Liver (tissue), 3 donors: ENCODE measurements around the gene BCL2.

Source experiments
- EGR1 ChIP-seq, 2 donors: IDR thresholded peaks; 2 replicates each; pipeline ENCODE4 v1.6.1; 2016 to 2018; ENCODE audit warnings: antibody characterized with exemption in 2 of 2, low read depth in 2 of 2
- GABPA ChIP-seq, 2 donors: IDR thresholded peaks in 1 of 2; conservative IDR thresholded peaks in 1 of 2; 2 replicates each; pipeline ENCODE4 v1.6.1; 2016; ENCODE audit warnings: antibody characterized with exemption in 2 of 2, mild to moderate bottlenecking in 1 of 2, moderate library complexity in 1 of 2
- JUND ChIP-seq, 2 donors: IDR thresholded peaks; 2 replicates each; pipeline ENCODE4 v1.6.1; 2016; ENCODE audit warnings: antibody characterized with exemption in 2 of 2
- RAD21 ChIP-seq, 2 donors: IDR thresholded peaks; 2 replicates each; pipeline ENCODE4 v1.6.1; 2016; ENCODE audit warnings: antibody characterized with exemption in 2 of 2, mild to moderate bottlenecking in 2 of 2
- REST ChIP-seq: IDR thresholded peaks from 2 replicates; pipeline ENCODE4 v1.6.1; 2016; ENCODE audit warnings: antibody characterized with exemption, mild to moderate bottlenecking
- RXRA ChIP-seq, 2 donors: IDR thresholded peaks; 2 replicates each; pipeline ENCODE4 v1.6.1; 2017 to 2018; ENCODE audit warnings: antibody characterized with exemption in 2 of 2, mild to moderate bottlenecking in 1 of 2
- SP1 ChIP-seq: IDR thresholded peaks from 2 replicates; pipeline ENCODE4 v1.6.1; 2018; ENCODE audit warnings: antibody characterized with exemption, mild to moderate bottlenecking
- TAF1 ChIP-seq: conservative IDR thresholded peaks from 2 replicates; pipeline ENCODE4 v1.6.1; 2016; ENCODE audit warnings: antibody characterized with exemption, mild to moderate bottlenecking
- YY1 ChIP-seq: IDR thresholded peaks from 2 replicates; pipeline ENCODE4 v1.6.1; 2016; ENCODE audit warnings: antibody characterized with exemption, mild to moderate bottlenecking
- TF ChIP-seq, protein P1 (sequence below): fragments of 150-350 bp; IDR thresholded peaks from 2 replicates; pipeline ENCODE4 v1.5.1; 2017; ENCODE audit warnings: improper control_type of control experiment, low read depth, low read length; ENCODE audit not compliant: missing input control
- TF ChIP-seq, protein P2 (sequence below): IDR thresholded peaks from 2 replicates; pipeline ENCODE4 v1.6.1; 2016; ENCODE audit warnings: antibody characterized with exemption
- TF ChIP-seq, protein P3 (sequence below): IDR thresholded peaks from 2 replicates; pipeline ENCODE4 v1.6.1; 2016; ENCODE audit warnings: antibody characterized with exemption
- donor health status: healthy.
- donor health status: healthy.

DNA sequence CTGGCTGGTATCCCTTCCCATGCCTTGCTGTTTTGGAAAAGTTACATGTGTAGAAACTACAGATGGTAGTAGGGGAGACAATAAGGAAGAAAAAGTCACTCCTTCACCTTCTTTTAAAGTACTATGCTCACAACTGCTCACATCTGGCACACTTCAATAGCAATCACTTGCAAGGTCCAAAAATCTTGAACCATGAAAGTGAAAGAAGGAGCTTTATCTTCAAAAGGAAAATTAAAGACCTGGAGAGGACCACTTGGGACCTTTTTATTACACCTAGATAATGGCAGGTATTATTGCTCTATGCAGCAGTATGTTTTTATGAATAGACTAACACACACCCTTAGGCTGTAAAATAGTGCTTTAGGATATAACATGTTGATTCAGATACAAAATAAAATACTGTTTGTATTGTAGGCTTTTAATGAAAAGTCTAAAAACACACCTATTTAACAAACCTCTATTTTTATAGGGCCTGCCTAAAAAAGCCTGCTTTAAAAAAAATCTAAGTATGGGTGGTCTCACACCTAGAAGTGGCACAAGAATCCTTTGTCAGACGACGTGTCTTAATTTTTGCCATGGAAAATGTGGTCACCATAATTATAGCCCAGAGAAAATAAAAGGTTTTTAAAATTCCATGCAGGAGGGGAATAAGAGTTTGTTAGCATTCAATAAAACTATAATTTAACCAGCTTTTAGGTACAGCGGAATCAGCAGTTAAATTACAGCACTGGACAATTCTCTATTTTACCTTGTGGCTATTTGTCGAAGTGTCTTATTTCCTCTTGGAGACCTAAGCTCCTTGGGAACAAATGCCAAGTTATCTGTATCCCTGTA is 124.0 kb downstream of the BCL2 start:
- TF ChIP-seq, protein P1, sequence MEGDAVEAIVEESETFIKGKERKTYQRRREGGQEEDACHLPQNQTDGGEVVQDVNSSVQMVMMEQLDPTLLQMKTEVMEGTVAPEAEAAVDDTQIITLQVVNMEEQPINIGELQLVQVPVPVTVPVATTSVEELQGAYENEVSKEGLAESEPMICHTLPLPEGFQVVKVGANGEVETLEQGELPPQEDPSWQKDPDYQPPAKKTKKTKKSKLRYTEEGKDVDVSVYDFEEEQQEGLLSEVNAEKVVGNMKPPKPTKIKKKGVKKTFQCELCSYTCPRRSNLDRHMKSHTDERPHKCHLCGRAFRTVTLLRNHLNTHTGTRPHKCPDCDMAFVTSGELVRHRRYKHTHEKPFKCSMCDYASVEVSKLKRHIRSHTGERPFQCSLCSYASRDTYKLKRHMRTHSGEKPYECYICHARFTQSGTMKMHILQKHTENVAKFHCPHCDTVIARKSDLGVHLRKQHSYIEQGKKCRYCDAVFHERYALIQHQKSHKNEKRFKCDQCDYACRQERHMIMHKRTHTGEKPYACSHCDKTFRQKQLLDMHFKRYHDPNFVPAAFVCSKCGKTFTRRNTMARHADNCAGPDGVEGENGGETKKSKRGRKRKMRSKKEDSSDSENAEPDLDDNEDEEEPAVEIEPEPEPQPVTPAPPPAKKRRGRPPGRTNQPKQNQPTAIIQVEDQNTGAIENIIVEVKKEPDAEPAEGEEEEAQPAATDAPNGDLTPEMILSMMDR, result no peak
- TF ChIP-seq RAD21 (IDR thresholded peaks at IDR 0.05), result no peak
- no peak for TF ChIP-seq YY1
- TF ChIP-seq SP1, result no peak
- TF ChIP-seq, protein P2, sequence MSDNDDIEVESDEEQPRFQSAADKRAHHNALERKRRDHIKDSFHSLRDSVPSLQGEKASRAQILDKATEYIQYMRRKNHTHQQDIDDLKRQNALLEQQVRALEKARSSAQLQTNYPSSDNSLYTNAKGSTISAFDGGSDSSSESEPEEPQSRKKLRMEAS, result no peak
- TF ChIP-seq EGR1 (IDR thresholded peaks at IDR 0.05; ENCODE audit: low read depth in 2 of 2), result no peak
- TF ChIP-seq RXRA (IDR thresholded peaks at IDR 0.05), result no peak
- TF ChIP-seq REST, result no peak
- TF ChIP-seq TAF1, result no peak
- no peak for TF ChIP-seq JUND (IDR thresholded peaks at IDR 0.05)
- TF ChIP-seq GABPA (IDR thresholded peaks at IDR 0.05 in 1 of 2, conservative IDR thresholded peaks at IDR 0.05 in 1 of 2), result no peak
- TF ChIP-seq, protein P3, sequence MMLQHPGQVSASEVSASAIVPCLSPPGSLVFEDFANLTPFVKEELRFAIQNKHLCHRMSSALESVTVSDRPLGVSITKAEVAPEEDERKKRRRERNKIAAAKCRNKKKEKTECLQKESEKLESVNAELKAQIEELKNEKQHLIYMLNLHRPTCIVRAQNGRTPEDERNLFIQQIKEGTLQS, result no peak
